Nephron progenitor cell (in vitro differentiated cells): ENCODE data around the gene MN1.
A peak's percentile ranks its signal among the peaks of the same experiment; 100 is the strongest.

ENCODE experiments used
- DNase-seq: peaks from one replicate; pipeline ENCODE4 v3.0.0; 2021
- H3K27ac Mint-ChIP-seq: 2 replicates; pipeline ENCODE4 v1.8.0; 2021; ENCODE audit warnings: mild to moderate bottlenecking, moderate library complexity, mixed read lengths
- H3K27me3 Mint-ChIP-seq: 2 replicates; pipeline ENCODE4 v1.8.0; 2021; ENCODE audit warnings: mild to moderate bottlenecking, low read depth, mixed read lengths; ENCODE audit not compliant: poor library complexity
- H3K36me3 Mint-ChIP-seq: 2 replicates; pipeline ENCODE4 v1.8.0; 2021; ENCODE audit warnings: low read depth, mixed read lengths
- H3K4me1 Mint-ChIP-seq: 2 replicates; pipeline ENCODE4 v1.8.0; 2021; ENCODE audit warnings: mixed read lengths
- H3K4me3 Mint-ChIP-seq: 2 replicates; pipeline ENCODE4 v1.8.0; 2021; ENCODE audit warnings: mild to moderate bottlenecking, moderate library complexity, mixed read lengths
- H3K9me3 Mint-ChIP-seq: 2 replicates; pipeline ENCODE4 v1.8.0; 2021; ENCODE audit warnings: mild to moderate bottlenecking, moderate library complexity, mixed read lengths
- TF ChIP-seq, protein P1 (sequence below): fragments of 200-600 bp; sonication (generic); IDR thresholded peaks from 2 replicates; pipeline ENCODE4 v1.5.0; 2021; ENCODE audit warnings: antibody characterized with exemption

MN1 gene

DNA sequence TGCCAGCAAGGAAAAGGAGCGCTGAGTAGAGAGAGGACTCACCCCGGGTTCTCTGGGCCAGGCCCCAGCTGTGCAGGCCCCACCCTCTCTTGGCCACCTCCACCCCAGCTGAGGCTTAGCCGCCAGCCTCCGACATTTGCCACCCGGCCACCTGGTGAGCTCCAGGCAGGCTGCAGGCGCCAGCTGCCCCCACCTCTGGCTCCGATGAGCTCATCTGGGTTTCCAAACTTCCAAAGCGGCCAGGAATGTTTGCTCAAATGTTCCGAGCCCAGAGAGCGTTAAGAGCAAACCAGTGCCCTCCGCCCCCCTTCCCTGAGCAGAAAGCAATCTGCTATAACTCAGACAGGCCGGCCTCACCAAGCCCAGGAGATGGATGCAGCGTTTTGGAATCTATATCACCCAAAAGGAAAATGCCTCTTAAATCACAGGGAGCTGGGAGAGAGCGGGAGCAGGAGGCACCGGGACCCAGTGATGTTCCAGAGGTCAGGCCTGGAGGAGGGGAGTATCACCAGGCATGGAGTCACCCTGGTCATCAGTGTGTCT, 9.1 kb upstream of the MN1 start:
- Mint-ChIP-seq H3K9me3 (no peaks in the 10 kb centered on the region), H3K36me3 (no peaks in the 10 kb centered on the region), H3K4me3 (peak overlapping the region; percentile 38), H3K27ac (no peak overlapping the region), H3K4me1 (peaks cover 27% of the 10 kb centered on the region), H3K27me3 (peaks cover 87% of the 10 kb centered on the region)
- peak; percentile 31 for DNase-seq
- TF ChIP-seq, protein P1, sequence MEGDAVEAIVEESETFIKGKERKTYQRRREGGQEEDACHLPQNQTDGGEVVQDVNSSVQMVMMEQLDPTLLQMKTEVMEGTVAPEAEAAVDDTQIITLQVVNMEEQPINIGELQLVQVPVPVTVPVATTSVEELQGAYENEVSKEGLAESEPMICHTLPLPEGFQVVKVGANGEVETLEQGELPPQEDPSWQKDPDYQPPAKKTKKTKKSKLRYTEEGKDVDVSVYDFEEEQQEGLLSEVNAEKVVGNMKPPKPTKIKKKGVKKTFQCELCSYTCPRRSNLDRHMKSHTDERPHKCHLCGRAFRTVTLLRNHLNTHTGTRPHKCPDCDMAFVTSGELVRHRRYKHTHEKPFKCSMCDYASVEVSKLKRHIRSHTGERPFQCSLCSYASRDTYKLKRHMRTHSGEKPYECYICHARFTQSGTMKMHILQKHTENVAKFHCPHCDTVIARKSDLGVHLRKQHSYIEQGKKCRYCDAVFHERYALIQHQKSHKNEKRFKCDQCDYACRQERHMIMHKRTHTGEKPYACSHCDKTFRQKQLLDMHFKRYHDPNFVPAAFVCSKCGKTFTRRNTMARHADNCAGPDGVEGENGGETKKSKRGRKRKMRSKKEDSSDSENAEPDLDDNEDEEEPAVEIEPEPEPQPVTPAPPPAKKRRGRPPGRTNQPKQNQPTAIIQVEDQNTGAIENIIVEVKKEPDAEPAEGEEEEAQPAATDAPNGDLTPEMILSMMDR = no peak

DNA sequence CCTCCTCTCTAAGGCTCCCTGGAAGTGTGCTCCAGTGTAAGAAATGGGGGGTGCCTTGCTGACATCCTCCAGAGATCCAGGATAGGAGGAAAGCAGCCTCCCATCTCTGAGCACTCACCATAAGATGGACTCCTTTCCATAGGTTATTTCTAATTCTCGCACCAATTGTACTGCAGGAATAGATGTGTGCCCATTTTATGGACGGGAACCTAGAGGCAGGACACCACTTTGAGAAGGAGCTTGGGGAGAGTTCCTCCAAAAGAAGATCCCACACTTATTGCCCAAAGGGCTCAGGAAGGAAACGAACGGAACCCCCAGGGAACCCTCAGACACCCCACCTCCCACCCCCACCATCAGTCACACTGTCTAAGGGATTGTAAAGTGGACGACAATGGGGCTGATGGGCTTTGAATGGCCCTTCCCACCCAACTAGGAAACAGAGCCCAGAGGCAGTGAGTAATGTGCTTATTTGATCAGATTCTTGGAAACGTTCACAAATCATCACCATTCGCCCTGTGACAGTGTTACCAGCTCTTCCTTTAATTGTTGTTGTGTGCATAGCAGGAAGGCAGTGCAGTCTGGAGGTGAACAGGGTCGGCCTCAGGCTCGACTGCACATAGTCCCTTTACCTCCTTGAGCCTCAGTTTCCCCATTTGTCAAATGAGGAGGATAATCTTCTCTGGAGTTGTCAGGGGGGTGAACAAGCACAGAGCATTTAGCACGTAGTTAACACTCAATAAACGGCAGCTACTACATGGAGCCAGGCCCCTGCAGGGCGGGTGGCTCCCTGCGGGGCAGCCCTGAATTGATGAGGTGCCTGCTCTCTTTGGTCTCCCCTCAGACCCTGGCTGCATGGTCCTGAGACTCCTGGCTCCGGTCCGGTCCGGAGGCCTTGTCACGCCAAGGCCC, 8.4 kb upstream of the MN1 start:
- Mint-ChIP-seq H3K27ac (no peak overlapping the region), H3K9me3 (no peaks in the 10 kb centered on the region), H3K27me3 (peaks cover 87% of the 10 kb centered on the region), H3K36me3 (no peaks in the 10 kb centered on the region), H3K4me1 (peaks cover 27% of the 10 kb centered on the region), H3K4me3 (no peak overlapping the region)
- DNase-seq = no peak
- TF ChIP-seq, protein P1 = no peak

DNA sequence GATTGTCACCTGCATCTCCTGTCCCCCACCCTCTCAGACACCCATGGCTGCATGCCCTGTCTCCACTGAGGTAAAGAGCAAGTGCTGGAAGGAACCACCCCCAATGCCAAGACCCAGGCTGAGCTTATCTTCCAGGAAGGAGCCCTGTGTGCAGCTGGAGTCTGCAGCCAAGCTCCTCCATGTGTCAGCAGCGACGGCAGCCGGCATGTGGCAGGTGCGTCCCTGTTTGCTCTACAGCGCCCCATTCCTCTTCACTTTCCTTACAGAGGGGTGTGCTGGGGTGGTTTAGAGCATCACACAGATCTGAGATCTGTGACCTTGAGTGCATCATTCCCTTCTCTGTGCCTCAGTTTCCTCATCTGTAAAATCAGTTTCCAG, 7.7 kb upstream of the MN1 start:
- H3K4me3 Mint-ChIP-seq = no peak overlapping the region
- H3K9me3 Mint-ChIP-seq = no peaks in the 10 kb centered on the region
- no peak for DNase-seq
- H3K27ac Mint-ChIP-seq = no peak overlapping the region
- no peaks in the 10 kb centered on the region for H3K36me3 Mint-ChIP-seq
- peaks cover 89% of the 10 kb centered on the region for H3K27me3 Mint-ChIP-seq
- TF ChIP-seq, protein P1 = no peak
- H3K4me1 Mint-ChIP-seq = peaks cover 34% of the 10 kb centered on the region

DNA sequence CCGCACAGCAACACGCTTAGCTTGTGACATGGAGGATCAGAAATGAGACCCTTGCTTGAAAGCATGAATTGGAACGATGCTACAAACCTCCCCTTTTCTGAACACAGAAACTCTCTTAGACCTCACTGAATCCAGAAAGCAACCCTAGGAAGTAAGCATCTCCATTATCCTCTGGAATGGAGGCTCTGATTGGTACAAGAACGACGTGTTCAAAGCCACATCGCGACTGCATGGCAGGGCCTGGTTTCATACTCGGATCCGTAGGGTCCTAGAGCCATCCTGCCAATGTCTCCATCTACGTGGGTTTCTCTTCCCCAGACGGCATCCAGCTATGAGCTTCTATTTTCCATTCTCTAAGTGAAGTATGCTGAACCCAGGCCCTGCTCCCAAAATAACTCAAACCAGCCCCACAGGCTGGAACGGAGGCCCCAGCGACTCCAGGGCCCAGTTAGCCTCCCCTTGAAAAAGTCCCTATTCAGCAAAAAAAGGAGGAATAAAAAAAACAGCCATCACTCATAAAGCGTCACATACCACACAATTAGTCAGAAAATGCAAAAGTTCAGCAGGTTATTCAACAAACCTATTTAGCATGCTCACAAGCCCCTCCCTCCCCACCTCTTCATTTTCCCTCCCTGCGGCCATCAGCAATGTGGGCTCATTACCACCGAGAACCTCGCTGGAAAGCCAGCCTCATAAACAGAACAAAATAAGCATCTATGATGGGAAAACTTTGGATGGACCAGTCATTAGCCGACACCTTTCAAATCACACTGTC, 7.1 kb upstream of the MN1 start:
- DNase-seq = no peak
- TF ChIP-seq, protein P1 = no peak

DNA sequence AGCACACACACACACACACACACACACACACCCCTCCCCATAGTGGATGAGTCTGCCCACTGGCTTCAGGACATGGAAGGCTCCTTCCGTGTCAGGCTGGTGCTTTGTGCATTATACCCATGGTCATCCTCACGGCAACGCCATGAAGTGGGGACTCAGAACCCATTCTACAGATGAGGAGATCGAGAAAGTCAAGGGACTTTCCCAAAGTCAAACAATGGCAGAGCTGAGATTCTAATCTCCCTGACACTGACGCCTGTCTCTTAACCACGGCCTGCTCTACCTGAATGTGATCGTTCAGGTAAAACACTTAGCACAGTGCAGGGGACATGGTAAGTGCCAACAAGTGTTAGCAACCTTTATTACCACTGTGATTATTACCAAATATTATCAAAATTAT, 4.3 kb upstream of the MN1 start:
- Mint-ChIP-seq H3K9me3 (no peaks in the 10 kb centered on the region), H3K4me3 (no peak overlapping the region), H3K4me1 (peaks cover 47% of the 10 kb centered on the region), H3K27me3 (peaks cover 86% of the 10 kb centered on the region), H3K36me3 (no peaks in the 10 kb centered on the region), H3K27ac (no peak overlapping the region)
- TF ChIP-seq, protein P1 = no peak
- DNase-seq = no peak

More for the DNA sequence above, 7.1 kb upstream of the MN1 start:
- H3K27me3 Mint-ChIP-seq = peaks cover 89% of the 10 kb centered on the region
- H3K4me1 Mint-ChIP-seq = peaks cover 39% of the 10 kb centered on the region
- H3K4me3 Mint-ChIP-seq = no peak overlapping the region
- H3K27ac Mint-ChIP-seq = no peak overlapping the region
- H3K36me3 Mint-ChIP-seq = no peaks in the 10 kb centered on the region
- no peaks in the 10 kb centered on the region for H3K9me3 Mint-ChIP-seq
